Kidney epithelial cell (primary cell): ENCODE results near the gene MROH2A. TPM values are rescaled to one million over a fixed set of nuclear protein-coding genes. Genes with fewer than 3 reads are reported as not detected.
"Not testable (repeated sequence)": the region's sequence is repeated elsewhere in the genome, so short reads cannot be mapped to it uniquely, and the experiment has no call there.

Experiments
- DNase-seq: peaks from one replicate; pipeline ENCODE4 v3.0.0-alpha.2; 2010; ENCODE audit warnings: low read depth
- H3K27me3 ChIP-seq: 2 replicates; pipeline ENCODE4 v1.6.0; 2011; ENCODE audit warnings: low read length; ENCODE audit not compliant: control insufficient read depth, insufficient read depth
- H3K36me3 ChIP-seq: 2 replicates; pipeline ENCODE4 v1.5.1; 2011; ENCODE audit warnings: low read length; ENCODE audit not compliant: control insufficient read depth, insufficient read depth
- H3K4me3 ChIP-seq: 2 replicates; pipeline ENCODE4 v1.5.1; 2011; ENCODE audit warnings: low read depth, mild to moderate bottlenecking, control low read depth, low read length
- CTCF ChIP-seq: IDR thresholded peaks from 2 replicates; pipeline ENCODE4 v1.5.1; 2011; ENCODE audit warnings: mild to moderate bottlenecking, moderate library complexity, low read length, control low read depth, inconsistent platforms; ENCODE audit not compliant: insufficient read depth, poor library complexity, severe bottlenecking
- total RNA-seq: library from RNA; depleted of rRNA; stranded (reverse); fragments of >200 nt; gene quantifications from 2 replicates; pipeline ENCODE4 v1.2.3, GENCODE V29; 2015

Gene MROH2A
- total RNA-seq, 1 donor from 2014 or later: not detected

GRCh38 chr2:233867993-233868532 is 89.9 kb downstream of the MROH2A start, which contains the start of gene MSL3B:
Gene MSL3B, minus strand, starts transcription at chr2:233868386.
- H3K27me3 ChIP-seq: no peaks in the 10 kb centered on the region
- H3K36me3 ChIP-seq: no peaks in the 10 kb centered on the region
- peak within 1 kb of the TSS; percentile 51 for H3K4me3 ChIP-seq
- DNase-seq: peak; percentile 4
- TF ChIP-seq CTCF: no peak

GRCh38 chr2:233871432-233871831 is 93.3 kb downstream of the MROH2A start:
- H3K36me3 ChIP-seq: no peaks in the 10 kb centered on the region
- no peak overlapping the region for H3K4me3 ChIP-seq
- peaks cover 2% of the 10 kb centered on the region for H3K27me3 ChIP-seq
- DNase-seq: no peak
- no peak for TF ChIP-seq CTCF

- DNase-seq, H3K27me3 ChIP-seq, H3K36me3 ChIP-seq, H3K4me3 ChIP-seq: not testable (repeated sequence)
These were observed 94.0 kb downstream of the MROH2A start for GRCh38 chr2:233872125-233872524.

GRCh38 chr2:233882353-233882752 is 104.2 kb downstream of the MROH2A start:
- Histone ChIP-seq H3K36me3 (no peaks in the 10 kb centered on the region), H3K4me3 (no peak overlapping the region), H3K27me3 (peaks cover under 1% of the 10 kb centered on the region)
- DNase-seq: no peak
- no peak for TF ChIP-seq CTCF

Other genes with a start within 250 kb of the MROH2A start
- 46.9 and 49.8 TPM in 2 replicates for gene USP40, start 211.5 kb upstream of the MROH2A start, total RNA-seq
- gene UGT1A8, start 160.7 kb upstream of the MROH2A start, total RNA-seq: not detected in 2 replicates
- gene UGT1A10, start 141.9 kb upstream of the MROH2A start, total RNA-seq: not detected in 2 replicates
- not detected in 2 replicates for gene UGT1A9, start 106.4 kb upstream of the MROH2A start, total RNA-seq
- not detected in 2 replicates for gene UGT1A7, start 96.4 kb upstream of the MROH2A start, total RNA-seq
- 0.13 and 0.27 TPM in 2 replicates for gene UGT1A6, start 85.4 kb upstream of the MROH2A start, total RNA-seq
- gene UGT1A5, start 65.4 kb upstream of the MROH2A start, total RNA-seq: not detected in 2 replicates
- not detected in 2 replicates for gene UGT1A4, start 59.6 kb upstream of the MROH2A start, total RNA-seq
- not detected in 2 replicates for gene UGT1A3, start 49.3 kb upstream of the MROH2A start, total RNA-seq
- gene UGT1A1, start 18.1 kb upstream of the MROH2A start, total RNA-seq: not detected in 2 replicates
- gene HJURP, start 76.2 kb downstream of the MROH2A start, total RNA-seq: 6.5 and 13.4 TPM in 2 replicates
- 0.07 and 0.96 TPM in 2 replicates for gene TRPM8, start 139.0 kb downstream of the MROH2A start, total RNA-seq